ENCODE measurements around the gene AKAIN1.

AKAIN1 gene

GRCh38 chr18:5159080-5159479, 38.0 kb downstream of the AKAIN1 start:
- no peak for DNase-seq

- no peak for DNase-seq
Measured at GRCh38 chr18:5158587-5158986, 38.5 kb downstream of the AKAIN1 start.

- no peak for DNase-seq
Measured at GRCh38 chr18:5158172-5158571, 38.9 kb downstream of the AKAIN1 start.

DNA sequence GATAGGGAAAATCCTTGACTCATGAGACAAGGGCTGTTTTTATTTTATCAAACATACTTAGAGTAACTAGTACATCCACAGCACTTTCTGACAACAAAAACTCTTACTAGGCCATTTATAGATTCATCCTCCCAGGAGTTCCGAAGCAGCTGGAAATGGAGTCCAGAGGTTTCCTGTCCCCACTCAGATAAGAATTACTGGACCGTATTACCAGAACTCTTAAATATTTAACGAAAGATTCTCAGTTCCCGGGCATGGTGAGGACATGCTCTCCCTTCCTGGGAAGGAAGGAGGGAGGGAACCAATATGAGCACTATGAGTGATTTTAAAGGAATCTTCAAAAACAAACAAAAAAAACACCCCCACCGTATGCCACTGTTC, 41.2 kb downstream of the AKAIN1 start:
- DNase-seq, result no peak

- no peak for DNase-seq
Measured at GRCh38 chr18:5155218-5155906, 41.7 kb downstream of the AKAIN1 start.

DNA sequence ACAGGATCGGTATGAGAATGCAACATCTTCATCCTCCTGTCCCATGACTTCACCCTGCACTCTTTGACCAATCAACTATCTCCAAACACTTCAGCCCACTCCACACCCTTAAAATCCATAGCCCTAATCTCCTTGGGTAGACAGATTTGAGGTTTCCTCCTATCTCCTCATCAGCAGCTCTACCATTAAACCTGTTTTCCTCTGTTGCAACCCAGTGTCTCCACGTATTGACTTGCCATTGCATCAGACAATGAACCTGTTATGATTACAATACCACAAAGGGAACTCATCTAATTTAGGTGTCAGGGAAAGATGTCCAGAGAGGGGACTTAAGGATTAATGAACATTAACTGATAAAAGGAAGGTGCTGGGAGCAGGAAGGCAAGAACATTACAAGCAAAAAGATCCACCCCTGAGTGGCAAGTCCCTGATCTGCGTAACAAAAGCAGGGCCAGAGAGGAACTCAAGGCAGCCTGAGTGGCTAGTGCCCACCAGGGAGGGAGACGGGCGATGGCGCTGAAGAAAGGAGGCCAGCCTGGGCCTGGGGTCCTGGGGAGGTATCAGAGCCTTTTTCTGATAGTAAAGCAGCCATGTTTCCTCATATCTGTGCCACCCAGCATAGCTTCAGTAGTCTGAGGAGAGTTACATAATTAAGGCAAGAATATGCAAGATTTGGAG, 44.6 kb downstream of the AKAIN1 start:
- no peak for DNase-seq

GRCh38 chr18:5150894-5151293, 46.2 kb downstream of the AKAIN1 start:
- DNase-seq, result no peak

- no peak for DNase-seq
Measured at GRCh38 chr18:5146093-5146492, 51.0 kb downstream of the AKAIN1 start.

DNA sequence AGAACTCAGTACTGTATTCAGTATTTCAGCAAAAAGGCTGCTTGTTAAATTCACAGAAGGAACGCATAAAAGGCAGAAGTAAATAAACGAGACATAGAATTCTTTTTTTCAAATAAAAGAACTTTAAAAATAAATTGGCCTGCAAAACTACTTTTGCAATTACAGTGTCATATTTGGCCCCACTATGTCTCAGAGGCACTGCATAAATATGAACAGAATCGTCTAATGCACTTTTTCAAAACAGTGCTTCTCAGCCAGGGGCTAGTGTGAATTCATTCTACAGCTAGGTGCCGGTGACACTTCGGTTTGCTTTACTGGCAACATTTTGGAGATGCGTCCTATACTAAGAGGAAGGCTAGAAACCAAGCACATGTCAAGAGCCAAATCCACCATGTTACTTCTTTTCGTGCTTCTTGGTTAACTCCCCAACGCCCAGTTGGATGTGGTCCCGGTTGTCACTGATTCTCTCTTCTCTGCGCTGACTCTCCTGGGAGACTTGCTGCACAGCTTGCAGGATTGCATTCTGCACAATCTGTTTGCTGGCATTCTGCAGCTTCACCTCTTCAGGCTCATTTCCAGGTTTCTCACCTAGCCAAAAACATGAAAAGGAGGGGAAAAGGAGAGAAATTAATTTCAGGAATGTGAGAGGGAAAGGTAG, 51.8 kb downstream of the AKAIN1 start:
- DNase-seq, result no peak

- DNase-seq, result no peak
Measured at GRCh38 chr18:5144629-5145028, 52.4 kb downstream of the AKAIN1 start.

- no peak for DNase-seq
Measured at GRCh38 chr18:5142859-5143258, 54.2 kb downstream of the AKAIN1 start.

DNA sequence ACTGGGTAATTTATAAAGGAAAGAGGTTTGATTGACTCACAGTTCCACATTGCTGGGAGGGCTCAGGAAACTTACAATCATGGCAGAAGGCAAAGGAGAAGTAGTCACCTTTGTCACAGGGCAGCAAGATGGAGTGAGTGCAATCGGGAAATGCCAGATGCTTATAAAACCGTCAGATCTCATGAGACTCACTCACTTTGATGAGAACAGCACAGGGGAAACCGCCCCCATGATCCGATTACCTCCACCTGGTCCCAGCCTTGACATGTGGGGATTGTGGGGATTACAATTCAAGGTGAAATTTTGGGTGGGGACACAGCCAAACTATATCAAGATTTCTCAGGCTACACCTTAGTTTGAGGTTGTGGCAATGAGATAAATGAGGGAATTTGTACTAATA, 54.9 kb downstream of the AKAIN1 start:
- no peak for DNase-seq

DNA sequence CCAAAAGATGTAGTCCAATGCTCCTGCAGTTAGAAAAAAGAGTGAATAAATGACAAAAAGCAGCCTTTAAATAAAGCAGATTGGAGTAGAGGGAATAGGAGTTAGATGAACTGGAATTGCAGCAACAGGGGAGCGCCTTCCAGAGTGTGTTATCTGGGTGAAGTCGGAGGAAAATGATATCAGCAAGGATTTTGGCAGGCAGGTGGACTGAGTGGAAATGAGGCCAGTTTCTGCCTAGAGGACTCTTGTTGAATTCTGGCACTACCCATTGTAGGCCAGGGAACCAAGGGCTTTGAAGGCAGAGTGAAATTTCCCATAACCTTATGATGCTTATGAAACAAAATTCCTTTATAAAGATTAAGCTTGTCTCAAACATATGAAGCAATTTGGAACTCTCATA, 59.8 kb downstream of the AKAIN1 start:
- DNase-seq, result no peak

DNA sequence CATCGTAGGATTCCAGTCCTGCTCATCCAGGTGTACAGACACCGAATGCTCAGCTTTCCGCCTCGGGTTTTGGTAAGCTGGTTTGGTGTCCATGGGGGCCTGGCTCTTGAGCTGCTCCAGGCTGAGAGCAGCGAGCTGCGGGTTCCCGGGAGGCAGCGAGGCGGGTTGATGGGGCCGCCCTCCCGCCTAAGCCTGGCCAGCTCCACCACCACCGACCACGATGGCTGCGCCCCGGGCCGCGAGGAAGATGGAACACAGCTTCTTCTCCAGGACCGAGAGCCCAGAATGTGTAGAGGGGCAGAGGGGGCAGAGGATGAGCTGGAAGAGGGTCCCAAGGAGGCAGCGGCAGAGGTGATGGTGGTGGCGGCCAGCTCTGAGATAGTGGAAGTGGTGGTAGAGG, 64.1 kb downstream of the AKAIN1 start:
- no peak for DNase-seq

- DNase-seq, result no peak
Measured at GRCh38 chr18:5122272-5122671, 74.8 kb downstream of the AKAIN1 start.

- DNase-seq, result no peak
Measured at GRCh38 chr18:5110266-5110665, 86.8 kb downstream of the AKAIN1 start.

GRCh38 chr18:5107988-5108387, 89.1 kb downstream of the AKAIN1 start:
- peak; percentile 14 for DNase-seq

DNA sequence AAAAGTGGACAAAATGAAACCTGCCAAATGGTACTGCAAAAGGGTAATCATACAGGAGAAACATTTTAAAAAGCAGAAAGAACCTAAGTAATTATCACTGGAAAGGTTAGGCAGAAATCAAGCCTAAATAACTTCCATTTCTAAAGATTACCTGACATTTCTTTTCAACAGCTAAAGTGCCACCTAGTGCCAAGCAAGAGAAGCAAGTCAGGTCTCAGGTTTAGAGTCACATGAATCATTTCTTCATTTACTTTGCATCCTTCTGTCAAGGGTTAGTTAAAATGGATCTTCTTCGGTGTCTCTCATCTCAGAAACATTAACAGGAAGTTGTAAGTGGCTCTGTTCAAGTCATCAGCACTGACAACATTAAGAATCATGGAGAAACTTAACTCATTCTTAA, 90.3 kb downstream of the AKAIN1 start:
- peak; percentile 5 for DNase-seq

GRCh38 chr18:5104246-5104645, 92.8 kb downstream of the AKAIN1 start:
- no peak for DNase-seq

GRCh38 chr18:5103693-5104092, 93.4 kb downstream of the AKAIN1 start:
- DNase-seq, result peak; percentile 2

DNA sequence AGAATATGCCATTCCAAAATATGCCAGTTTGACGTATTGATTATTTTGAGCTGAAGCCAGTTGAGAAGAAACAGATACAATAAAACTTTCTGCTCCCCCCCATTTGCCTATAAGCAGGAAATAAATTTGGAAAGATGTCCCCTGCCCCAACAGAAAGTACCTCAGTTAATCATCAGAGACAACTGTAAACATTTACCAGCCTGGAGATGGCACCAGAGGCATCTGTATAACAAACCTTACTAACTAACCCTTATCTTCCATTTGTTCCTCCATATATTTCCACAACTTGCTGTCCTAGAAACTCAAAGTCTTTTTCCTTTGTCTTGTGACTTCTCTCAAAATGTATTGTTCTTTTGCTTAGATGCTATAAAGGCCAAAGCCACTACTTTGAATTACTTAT, 93.8 kb downstream of the AKAIN1 start:
- DNase-seq, result no peak

GRCh38 chr18:5097116-5097703, 99.8 kb downstream of the AKAIN1 start:
- no peak for DNase-seq

DNA sequence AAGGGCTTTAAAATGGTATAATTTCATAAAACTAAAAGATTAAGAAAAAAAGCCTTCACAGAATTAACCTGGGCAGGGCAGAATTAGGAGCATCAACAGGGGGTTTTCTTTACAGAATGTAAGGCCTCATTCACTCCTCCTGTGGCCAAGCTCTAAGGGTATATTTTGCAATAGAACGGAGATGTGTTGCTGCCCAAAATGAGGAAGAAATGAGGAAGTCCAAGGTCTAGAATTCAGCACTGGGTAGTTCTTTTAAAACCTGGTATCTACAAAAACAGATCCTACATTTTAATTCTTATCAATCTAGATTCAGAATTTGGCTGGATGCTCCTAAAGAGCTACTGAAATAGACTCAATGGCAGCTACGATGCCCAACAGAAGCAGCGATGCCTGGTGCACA, 101.8 kb downstream of the AKAIN1 start:
- no peak for DNase-seq

GRCh38 chr18:5093902-5094301, 103.2 kb downstream of the AKAIN1 start:
- no peak for DNase-seq

Data from hematopoietic multipotent progenitor cell treated with erythropoietin and hydrocortisone succinate and interleukin-3 and kit ligand, for 6 days (in vitro differentiated cells).